ENCODE measurements around the gene TMEM18. TPM values are rescaled to one million over a fixed set of nuclear protein-coding genes. Genes with fewer than 3 reads are reported as not detected.

The TMEM18 gene
- total and polyA plus RNA-seq, 2 of the 4 experiments (the other 2 are of a cell fraction) = 15.2 to 30.2 TPM

DNA sequence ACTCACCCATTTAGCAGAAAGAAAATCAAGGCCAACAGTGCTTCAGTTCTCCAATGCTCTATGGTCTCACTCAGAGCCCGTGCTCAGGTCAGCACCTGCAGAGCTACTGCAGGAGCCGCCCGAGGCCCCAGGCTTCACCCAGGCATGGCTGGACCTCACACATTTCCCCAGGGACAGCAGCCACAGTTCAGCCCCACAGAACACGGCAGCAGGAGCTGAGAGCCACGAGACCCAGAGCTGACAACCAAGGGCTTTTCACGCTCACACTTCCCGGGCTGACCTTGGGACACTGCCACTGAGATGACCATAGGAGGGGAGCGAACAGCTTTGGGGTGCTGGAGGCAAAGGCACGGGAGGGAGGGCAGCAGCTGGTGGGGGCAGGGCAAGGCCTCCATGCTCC, 4.2 kb downstream of the TMEM18 start:
- Histone ChIP-seq H3K27me3 (ENCODE audit: control insufficient read depth, insufficient read depth, low read length) (no peaks in the 10 kb centered on the region), H2BK20ac (ENCODE audit: low read depth, low read length) (no peak overlapping the region), H3K23ac (ENCODE audit: low read depth, low read length) (no peak overlapping the region), H3K4me2 (ENCODE audit: low read depth, low read length) (no peak overlapping the region), H3K9me3 (ENCODE audit: control insufficient read depth, insufficient read depth, low read length) (no peaks in the 10 kb centered on the region), H3K4me1 (ENCODE audit: control insufficient read depth, insufficient read depth, low read length) (peaks cover 23% of the 10 kb centered on the region), H3K4me3 (ENCODE audit: insufficient read depth, low read depth, low read length) (no peak overlapping the region), H2AK5ac (ENCODE audit: low read depth, low read length) (peak overlapping the region; percentile 66; the same call in 1 of the 2 replicates), H3K27ac (ENCODE audit: insufficient read depth, low read length) (peak overlapping the region; percentile 53), H3K18ac (ENCODE audit: low read depth, low read length) (no peak overlapping the region), H2BK120ac (ENCODE audit: low read depth, low read length) (peak overlapping the region; percentile 61), H3K56ac (ENCODE audit: extremely low read depth, insufficient read depth, low read length) (no peak overlapping the region), H4K91ac (ENCODE audit: insufficient read depth, low read depth, low read length) (peak overlapping the region; percentile 69; the same call in 1 of the 2 replicates), H2AK9ac (replicated peaks; ENCODE audit: low read depth, low read length, poor library complexity) (peak overlapping the region; percentile 79), H4K5ac (ENCODE audit: low read depth, low read length) (no peak overlapping the region), H2AFZ (replicated peaks; ENCODE audit: low read length, poor library complexity) (no peak overlapping the region), H4K8ac (ENCODE audit: low read depth in 2 of 2, low read length in 2 of 2) (peak overlapping the region in 1 of 2 experiments; percentile 17; a peak in 1 of 4 replicates), H2BK15ac (ENCODE audit: low read depth, low read length) (no peak overlapping the region), H3K9me1 (ENCODE audit: insufficient read depth, low read length) (peaks cover 21% of the 10 kb centered on the region), H3K4ac (ENCODE audit: low read depth, low read length) (peak overlapping the region; percentile 64), H2BK5ac (ENCODE audit: low read depth, low read length, poor library complexity, severe bottlenecking) (peak overlapping the region; percentile 51), H3K14ac (replicated peaks; ENCODE audit: low read depth, low read length) (peak overlapping the region; percentile 60), H3K9ac (ENCODE audit: low read depth, low read length) (no peak overlapping the region), H4K20me1 (ENCODE audit: insufficient read depth, low read length) (no peaks in the 10 kb centered on the region; the same call in 1 of the 2 replicates), H3K36me3 (ENCODE audit: control insufficient read depth, insufficient read depth, low read length) (peaks cover 13% of the 10 kb centered on the region), H3K79me1 (ENCODE audit: low read depth in 1 of 2, low read length in 2 of 2) (peaks cover 22 to 50% of the 10 kb centered on the region in 2 experiments; a peak in 3 of 4 replicates)
- 93% methylated on average over 4 of the region's 9 CpGs; no CpG with 5 or more reads in 1 of the 2 experiments for WGBS, 2 experiments (ENCODE audit: extremely low coverage in 2 of 2, insufficient read length in 1 of 2)
- no TSS peak for BruUV-seq (replicated peaks)
- dilution Hi-C loops (cut with HindIII; ENCODE audit: low sequenced_read_pairs, unreplicated experiment) = no loop called here
- no peak for TF ChIP-seq SMC3 (IDR thresholded peaks at IDR 0.05; ENCODE audit: low read depth, low read length)
- TF ChIP-seq RCOR1 (IDR thresholded peaks at IDR 0.05; ENCODE audit: insufficient replicate concordance, low read length) = no peak
- no peak for TF ChIP-seq MAZ (IDR thresholded peaks at IDR 0.05; ENCODE audit: borderline replicate concordance, low read depth, low read length)
- TF ChIP-seq, protein P1, sequence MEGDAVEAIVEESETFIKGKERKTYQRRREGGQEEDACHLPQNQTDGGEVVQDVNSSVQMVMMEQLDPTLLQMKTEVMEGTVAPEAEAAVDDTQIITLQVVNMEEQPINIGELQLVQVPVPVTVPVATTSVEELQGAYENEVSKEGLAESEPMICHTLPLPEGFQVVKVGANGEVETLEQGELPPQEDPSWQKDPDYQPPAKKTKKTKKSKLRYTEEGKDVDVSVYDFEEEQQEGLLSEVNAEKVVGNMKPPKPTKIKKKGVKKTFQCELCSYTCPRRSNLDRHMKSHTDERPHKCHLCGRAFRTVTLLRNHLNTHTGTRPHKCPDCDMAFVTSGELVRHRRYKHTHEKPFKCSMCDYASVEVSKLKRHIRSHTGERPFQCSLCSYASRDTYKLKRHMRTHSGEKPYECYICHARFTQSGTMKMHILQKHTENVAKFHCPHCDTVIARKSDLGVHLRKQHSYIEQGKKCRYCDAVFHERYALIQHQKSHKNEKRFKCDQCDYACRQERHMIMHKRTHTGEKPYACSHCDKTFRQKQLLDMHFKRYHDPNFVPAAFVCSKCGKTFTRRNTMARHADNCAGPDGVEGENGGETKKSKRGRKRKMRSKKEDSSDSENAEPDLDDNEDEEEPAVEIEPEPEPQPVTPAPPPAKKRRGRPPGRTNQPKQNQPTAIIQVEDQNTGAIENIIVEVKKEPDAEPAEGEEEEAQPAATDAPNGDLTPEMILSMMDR (conservative IDR thresholded peaks at IDR 0.05; ENCODE audit: low read depth, low read length) = no peak
- no peak for TF ChIP-seq CEBPB (IDR thresholded peaks at IDR 0.05; ENCODE audit: low read depth, low read length)
- TF ChIP-seq MXI1 (IDR thresholded peaks at IDR 0.05; ENCODE audit: borderline replicate concordance, low read depth, low read length) = no peak
- TF ChIP-seq POLR2A (IDR thresholded peaks at IDR 0.05; ENCODE audit: low read depth, low read length) = no peak
- TF ChIP-seq, protein P2, sequence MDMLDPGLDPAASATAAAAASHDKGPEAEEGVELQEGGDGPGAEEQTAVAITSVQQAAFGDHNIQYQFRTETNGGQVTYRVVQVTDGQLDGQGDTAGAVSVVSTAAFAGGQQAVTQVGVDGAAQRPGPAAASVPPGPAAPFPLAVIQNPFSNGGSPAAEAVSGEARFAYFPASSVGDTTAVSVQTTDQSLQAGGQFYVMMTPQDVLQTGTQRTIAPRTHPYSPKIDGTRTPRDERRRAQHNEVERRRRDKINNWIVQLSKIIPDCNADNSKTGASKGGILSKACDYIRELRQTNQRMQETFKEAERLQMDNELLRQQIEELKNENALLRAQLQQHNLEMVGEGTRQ (IDR thresholded peaks at IDR 0.05; ENCODE audit: low read depth, low read length) = no peak
- no peak for TF ChIP-seq RFX5 (IDR thresholded peaks at IDR 0.05; ENCODE audit: low read depth, low read length)
- TF ChIP-seq, protein P3, sequence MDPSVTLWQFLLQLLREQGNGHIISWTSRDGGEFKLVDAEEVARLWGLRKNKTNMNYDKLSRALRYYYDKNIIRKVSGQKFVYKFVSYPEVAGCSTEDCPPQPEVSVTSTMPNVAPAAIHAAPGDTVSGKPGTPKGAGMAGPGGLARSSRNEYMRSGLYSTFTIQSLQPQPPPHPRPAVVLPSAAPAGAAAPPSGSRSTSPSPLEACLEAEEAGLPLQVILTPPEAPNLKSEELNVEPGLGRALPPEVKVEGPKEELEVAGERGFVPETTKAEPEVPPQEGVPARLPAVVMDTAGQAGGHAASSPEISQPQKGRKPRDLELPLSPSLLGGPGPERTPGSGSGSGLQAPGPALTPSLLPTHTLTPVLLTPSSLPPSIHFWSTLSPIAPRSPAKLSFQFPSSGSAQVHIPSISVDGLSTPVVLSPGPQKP (IDR thresholded peaks at IDR 0.05; ENCODE audit: borderline replicate concordance, low read depth, low read length) = no peak
- TF ChIP-seq RAD21 (IDR thresholded peaks at IDR 0.05; ENCODE audit: low read length) = no peak
- no peak for TF ChIP-seq MAFK (IDR thresholded peaks at IDR 0.05; ENCODE audit: low read depth, low read length)
- TF ChIP-seq CHD1 (IDR thresholded peaks at IDR 0.05; ENCODE audit: low read depth, low read length) = no peak
- no peak for TF ChIP-seq FOS (IDR thresholded peaks at IDR 0.05; ENCODE audit: low read depth, low read length)
- CTCF ChIA-PET = no interaction called here
- in situ Hi-C loops (cut with MboI; ENCODE audit: low sequenced_read_pairs) = loop anchor here (10.0 kb wide), 1 partner anchor 1142 kb away; no protein-coding TSS in a partner anchor
- intact Hi-C loops (cut with micrococcal nuclease) = no loop called here
- POLR2A ChIA-PET (ENCODE audit: unreplicated experiment) = no interaction called here
- ATAC-seq (ENCODE audit: low read depth) (no peak), DNase-seq (no peak)

All from IMR-90 (cell line).